Measurements from ENCODE around the gene LETM1. TPM values are rescaled to one million over a fixed set of nuclear protein-coding genes. Genes with fewer than 3 reads are reported as not detected.

LETM1 gene
- total and polyA plus RNA-seq, 5 experiments from 2014 or later, result 10.8 to 41.9 (median 12.9) TPM

DNA sequence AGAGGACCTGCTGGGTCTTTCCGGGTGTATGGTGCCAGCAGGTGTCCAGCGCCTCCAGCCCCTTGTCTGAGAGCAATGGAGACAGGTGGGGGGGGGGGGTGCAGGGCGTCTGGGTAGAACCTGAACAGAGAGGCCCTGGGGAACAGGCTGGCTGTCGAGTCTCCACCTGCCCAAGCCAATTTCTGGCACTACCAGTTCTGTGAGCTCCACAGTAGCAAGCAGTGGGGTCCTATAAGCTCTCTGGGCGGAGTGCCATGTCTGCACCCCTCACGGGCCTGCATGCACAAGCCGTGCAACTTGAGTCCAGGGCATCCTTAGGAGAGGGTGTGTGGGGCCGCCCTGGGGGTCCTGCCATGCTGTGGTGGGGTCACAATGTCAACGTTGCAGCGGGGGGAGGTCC lies 72.9 kb downstream of the LETM1 start:
- ATAC-seq (no peak), DNase-seq (no peak)
- no peak overlapping the region for H3K4me3 Mint-ChIP-seq
- H3K36me3 Mint-ChIP-seq, result no peaks in the 10 kb centered on the region
- H3K27me3 Mint-ChIP-seq, result no peaks in the 10 kb centered on the region
- POLR2A ChIA-PET, result no interaction called here
- H3K9me3 Mint-ChIP-seq, result no peaks in the 10 kb centered on the region
- peak overlapping the region in 1 of 10 donors; percentile 72 for H3K27ac Mint-ChIP-seq
- H3K4me1 Mint-ChIP-seq, result no peaks in the 10 kb centered on the region

DNA sequence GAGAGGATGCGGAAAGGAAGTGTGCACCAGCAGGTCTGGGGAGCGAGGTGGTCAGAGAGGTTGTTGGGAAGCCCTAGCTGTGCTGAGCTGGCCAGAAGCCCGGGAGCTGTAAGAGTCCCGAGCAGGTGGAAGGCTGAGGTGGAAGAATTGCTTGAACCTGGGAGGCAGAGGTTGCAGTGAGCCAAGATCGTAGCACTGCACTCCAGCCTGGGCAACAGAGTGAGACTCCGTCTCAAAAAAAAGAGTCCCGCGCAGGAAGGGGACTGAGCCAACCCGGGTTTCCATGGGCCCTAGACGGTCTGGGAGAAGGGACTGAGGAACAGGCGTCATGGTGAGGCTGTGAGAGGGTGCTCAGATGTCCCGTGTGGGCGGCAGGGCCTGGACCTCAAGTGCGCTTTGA lies 75.5 kb downstream of the LETM1 start:
- Mint-ChIP-seq H3K27me3 (no peaks in the 10 kb centered on the region), H3K4me3 (no peak overlapping the region), H3K4me1 (no peaks in the 10 kb centered on the region), H3K9me3 (no peaks in the 10 kb centered on the region), H3K27ac (peak overlapping the region in 1 of 10 donors; percentile 62), H3K36me3 (no peaks in the 10 kb centered on the region)
- POLR2A ChIA-PET, result no interaction called here
- no peak for ATAC-seq
- DNase-seq, result no peak

DNA sequence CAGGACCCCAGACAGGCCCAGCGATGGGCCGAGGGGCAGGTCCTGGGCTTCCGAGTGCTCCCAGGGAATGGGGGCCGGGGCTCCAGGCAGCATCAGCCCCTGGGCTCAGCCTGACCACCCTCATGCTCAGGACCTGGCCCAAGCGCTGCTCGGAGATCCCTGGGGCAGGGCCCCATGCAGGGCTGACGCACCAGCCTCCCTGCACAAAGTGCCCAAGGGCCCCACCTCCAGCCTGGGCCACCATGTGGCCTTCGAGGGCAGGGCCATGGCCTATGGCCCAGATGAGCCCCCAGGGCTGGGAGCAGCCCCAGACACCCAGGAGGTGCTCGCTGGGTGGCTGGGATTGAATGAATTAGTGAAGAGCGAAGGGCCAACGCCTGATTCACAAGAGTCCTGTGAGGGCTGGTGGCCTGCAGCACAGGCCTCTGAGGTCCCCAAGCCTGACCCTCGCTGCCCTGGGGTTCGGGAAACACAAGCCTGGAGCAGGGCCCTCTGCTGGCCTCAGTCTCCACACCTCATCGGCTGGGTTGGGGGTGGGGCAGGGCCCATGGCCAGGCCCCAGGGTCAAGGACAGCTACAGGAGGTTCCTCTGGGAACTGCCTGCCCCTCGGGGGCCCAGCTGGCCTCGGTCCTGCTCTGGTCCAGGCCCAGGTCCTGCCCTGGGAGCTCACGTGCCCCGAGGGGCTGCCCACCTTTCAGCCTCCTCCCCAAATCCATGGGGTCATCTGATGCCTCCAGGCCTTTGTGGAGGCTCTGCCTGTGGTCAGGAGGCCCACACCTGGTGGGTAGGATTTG lies 76.2 kb downstream of the LETM1 start:
- no peaks in the 10 kb centered on the region for H3K27me3 Mint-ChIP-seq
- H3K4me1 Mint-ChIP-seq, result no peaks in the 10 kb centered on the region
- H3K27ac Mint-ChIP-seq, result no peak overlapping the region
- H3K36me3 Mint-ChIP-seq, result no peaks in the 10 kb centered on the region
- DNase-seq, result no peak
- ATAC-seq, result no peak
- no peaks in the 10 kb centered on the region for H3K9me3 Mint-ChIP-seq
- no peak overlapping the region for H3K4me3 Mint-ChIP-seq
- POLR2A ChIA-PET, result no interaction called here

DNA sequence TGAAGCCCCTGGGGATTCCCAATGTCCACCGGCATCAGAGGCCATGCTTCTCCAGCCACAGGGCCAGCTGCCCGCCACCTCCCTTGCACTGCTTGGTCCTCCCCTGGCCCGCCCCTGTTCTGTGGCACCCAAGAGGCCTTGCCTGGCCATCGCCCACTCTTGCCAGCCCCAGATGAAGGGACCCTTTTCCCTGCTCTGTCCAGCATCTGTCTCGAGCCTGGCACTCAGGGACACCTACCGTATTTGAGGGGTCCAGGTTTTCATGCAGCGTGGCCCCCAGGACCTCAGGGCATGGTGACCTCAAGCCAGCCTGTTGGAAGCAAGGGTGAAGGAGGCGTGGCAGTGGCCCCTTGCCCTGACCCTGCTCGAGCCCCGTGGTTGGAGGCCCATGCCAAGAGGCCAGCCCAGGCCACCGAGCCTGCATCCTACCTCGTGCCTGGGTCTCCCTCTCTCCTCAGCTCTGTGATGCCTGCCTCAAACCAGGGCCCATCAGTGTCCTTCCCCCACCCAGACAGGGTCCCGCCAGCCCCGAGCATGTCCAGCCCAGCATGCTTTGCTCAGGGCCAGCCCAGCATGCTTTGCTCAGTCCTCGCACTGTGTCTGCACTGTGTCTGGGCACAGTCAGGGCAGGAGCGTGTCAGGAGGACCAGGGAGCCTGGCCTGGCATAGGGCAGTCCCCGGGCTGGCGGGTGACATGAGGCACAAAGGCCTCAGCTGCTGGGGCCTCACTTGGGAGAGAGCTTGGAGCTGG lies 77.1 kb downstream of the LETM1 start:
- Mint-ChIP-seq H3K4me3 (no peak overlapping the region), H3K36me3 (no peaks in the 10 kb centered on the region)

DNA sequence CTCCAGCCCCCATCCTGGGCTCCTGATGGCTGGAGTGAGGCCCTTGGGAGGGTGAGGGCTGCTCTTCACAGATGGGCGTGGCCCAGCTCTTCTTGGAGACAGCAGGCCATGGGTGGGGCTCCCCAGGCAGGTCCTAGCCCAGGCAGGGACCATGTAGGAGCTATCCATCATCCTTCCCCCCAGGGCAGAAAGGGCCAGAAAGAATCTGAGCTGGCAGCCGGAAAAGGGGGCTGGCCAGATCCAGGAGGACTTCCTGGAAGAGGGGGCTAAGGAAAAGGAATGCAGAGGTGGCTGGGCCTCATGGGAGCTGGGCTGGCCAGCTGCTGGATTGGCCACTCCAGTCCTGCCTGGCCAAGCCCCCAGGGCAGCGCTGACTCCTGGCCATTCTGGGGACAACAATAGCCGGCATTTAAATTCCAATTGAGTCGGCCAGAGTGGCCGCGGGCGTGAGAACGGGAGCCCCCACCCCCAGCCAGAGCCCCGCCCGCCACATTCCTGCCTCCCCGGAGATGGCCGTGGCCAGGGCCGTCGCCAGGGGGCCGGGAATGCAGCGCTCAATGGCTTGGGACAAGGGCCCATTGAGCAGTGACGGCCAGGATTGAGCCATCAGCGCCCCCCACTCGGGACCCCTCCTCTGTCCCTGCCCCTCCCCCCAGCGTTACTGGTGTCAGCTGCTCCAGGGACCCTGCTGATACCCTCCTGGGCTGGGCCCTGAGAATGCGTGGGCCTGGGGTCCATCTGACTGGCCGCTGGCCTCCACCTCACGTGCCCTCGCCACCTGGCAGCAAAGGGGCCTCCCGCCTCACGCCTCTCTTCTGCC lies 77.9 kb downstream of the LETM1 start:
- no peak overlapping the region for H3K27ac Mint-ChIP-seq
- H3K4me3 Mint-ChIP-seq, result no peak overlapping the region
- POLR2A ChIA-PET, result no interaction called here
- no peaks in the 10 kb centered on the region for H3K27me3 Mint-ChIP-seq
- DNase-seq (no peak), ATAC-seq (no peak)
- no peaks in the 10 kb centered on the region for H3K36me3 Mint-ChIP-seq
- no peaks in the 10 kb centered on the region for H3K9me3 Mint-ChIP-seq
- no peaks in the 10 kb centered on the region for H3K4me1 Mint-ChIP-seq

More for the DNA sequence above, 77.1 kb downstream of the LETM1 start:
- POLR2A ChIA-PET, result no interaction called here
- no peaks in the 10 kb centered on the region for H3K27me3 Mint-ChIP-seq
- H3K4me1 Mint-ChIP-seq, result no peaks in the 10 kb centered on the region
- H3K27ac Mint-ChIP-seq, result no peak overlapping the region
- DNase-seq (no peak), ATAC-seq (no peak)
- H3K9me3 Mint-ChIP-seq, result no peaks in the 10 kb centered on the region

DNA sequence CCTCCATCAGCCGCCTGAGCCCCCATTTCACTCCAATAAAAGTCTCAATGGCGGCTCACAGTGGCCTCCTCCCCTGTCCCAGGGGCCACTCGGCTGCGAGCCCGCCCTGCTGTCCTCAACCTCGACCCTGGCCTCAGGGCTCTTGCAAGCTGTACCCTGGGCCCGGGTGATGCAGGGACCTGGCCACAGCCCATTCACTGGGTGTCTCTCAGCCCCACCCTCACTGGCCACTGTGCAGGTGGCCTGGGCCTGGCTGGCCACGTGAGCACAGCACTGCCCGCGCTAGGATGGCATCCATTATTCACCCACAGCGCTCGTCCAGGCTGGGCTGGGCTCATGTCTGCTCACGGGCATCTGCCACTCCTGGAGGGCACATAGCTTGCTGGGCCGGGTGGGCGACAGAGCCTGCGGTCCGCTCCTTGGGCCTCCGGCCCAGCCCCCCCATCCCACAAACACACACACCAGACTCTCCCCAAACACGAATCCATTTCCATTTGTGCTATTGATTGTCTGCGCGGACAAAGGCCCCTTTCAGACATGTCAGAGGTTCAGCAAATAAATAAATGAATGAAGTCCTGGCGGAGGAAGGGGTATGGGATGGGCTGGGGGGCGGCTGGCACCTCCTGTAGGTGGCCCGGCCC lies 79.3 kb downstream of the LETM1 start:
- POLR2A ChIA-PET, result no interaction called here

DNA sequence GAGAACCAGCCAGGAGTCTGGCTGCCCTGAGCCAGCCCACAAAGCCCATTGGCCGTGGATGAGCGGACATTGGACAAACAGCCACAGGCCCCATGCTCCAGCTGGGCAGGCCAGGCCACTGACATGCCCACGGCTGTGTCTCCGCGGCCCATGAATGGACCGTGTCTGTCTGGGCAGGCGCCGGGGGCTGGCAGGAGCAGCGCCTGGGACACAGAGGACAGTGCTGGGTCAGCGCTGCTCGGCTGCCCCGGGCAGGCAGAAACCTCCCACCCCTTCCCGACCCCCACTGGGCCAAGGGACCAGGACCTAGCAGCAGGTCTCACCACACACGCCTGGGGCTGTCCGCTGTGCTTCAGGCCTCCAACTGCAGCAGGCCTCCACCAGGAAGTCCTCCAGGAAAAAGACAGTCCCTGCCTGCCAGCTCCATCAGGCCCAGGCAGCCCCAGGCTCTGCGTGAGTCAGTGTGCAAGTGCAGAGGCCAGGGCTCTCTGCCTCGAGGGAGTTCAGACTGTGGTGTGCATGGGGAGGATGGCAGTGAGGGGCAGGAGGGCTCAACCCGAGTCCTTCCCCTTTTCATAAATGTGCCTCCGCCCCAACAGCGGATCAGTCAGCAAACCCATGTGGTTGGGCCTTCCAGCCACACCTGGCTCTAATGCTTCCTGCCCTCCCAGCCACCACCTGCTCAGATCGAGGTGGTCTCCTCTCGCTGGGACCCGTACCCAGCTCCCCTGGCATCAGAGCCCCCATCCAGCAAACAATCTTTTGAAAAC lies 80.0 kb downstream of the LETM1 start:
- ATAC-seq (no peak), DNase-seq (no peak)
- H3K27me3 Mint-ChIP-seq, result no peaks in the 10 kb centered on the region
- no peak overlapping the region for H3K27ac Mint-ChIP-seq
- no peaks in the 10 kb centered on the region for H3K36me3 Mint-ChIP-seq
- H3K4me1 Mint-ChIP-seq, result peaks cover 0 to 6% (median 2%) of the 10 kb centered on the region in 4 donors
- no peak overlapping the region for H3K4me3 Mint-ChIP-seq
- POLR2A ChIA-PET, result no interaction called here
- H3K9me3 Mint-ChIP-seq, result no peaks in the 10 kb centered on the region

More for the DNA sequence above, 79.3 kb downstream of the LETM1 start:
- ATAC-seq, result no peak
- Mint-ChIP-seq H3K9me3 (no peaks in the 10 kb centered on the region), H3K4me3 (no peak overlapping the region), H3K4me1 (peaks cover 0 to 5% (median 2%) of the 10 kb centered on the region in 4 donors), H3K27me3 (no peaks in the 10 kb centered on the region), H3K36me3 (no peaks in the 10 kb centered on the region), H3K27ac (no peak overlapping the region)
- DNase-seq, result no peak

DNA sequence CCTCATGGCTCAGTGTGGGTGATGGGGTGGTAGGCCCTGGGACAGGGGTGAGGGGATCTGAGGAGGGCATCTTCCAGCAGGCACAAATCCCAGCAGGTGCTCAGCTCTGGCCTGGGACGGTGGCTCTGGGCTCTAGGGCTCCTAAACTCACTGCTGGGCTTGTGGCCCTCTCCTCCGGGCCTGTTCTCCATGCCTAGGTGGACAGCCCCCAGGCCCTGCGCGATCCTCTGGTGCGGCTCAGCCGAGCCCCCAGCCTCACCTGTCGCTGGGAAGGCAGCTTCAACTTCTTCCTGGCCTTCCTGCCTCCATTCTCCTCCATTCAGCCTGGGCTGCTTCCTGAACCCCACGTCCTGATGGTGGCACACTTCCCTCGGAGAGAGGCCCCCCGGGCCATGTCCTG lies 82.2 kb downstream of the LETM1 start:
- ATAC-seq, result no peak
- Mint-ChIP-seq H3K27ac (no peak overlapping the region), H3K36me3 (no peaks in the 10 kb centered on the region), H3K9me3 (no peaks in the 10 kb centered on the region), H3K4me3 (no peak overlapping the region), H3K27me3 (peaks cover 0 to 2% (median under 1%) of the 10 kb centered on the region in 5 donors), H3K4me1 (peaks cover 0 to 6% (median 2%) of the 10 kb centered on the region in 4 donors)
- POLR2A ChIA-PET, result no interaction called here
- no peak for DNase-seq

DNA sequence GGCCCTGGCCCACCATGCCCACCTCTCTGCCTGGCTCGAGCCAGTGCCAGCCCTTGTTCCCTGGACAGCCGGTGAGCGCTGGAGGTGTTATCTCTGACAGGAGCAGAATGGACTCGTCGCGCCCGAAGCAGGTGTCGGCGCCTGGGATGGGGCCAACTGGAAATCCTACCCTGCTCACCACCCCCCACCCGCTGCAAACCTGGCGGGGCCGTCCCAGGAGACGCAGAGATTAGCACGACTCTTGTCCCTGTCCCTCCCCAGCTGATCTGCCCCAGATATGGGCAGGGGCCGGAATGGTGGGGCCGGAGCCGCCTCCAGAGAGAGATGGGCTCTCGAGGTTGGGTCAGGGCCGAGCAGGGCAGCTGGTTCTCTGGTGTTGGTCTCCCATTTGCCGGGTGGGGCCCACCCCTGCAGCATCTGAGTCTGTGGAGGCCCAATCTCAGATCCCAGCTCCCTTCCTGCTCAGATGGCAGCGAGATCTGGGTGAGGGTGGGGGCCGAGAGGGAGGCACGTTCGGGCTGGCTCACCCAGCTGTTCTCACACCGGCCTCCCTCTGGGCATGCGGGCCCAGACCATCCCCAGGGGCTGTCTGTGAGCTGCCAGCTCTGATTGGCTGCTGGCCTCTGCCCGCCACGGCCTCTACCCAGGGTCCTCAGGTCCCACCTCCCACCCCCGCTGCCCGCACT lies 83.0 kb downstream of the LETM1 start:
- no peak for DNase-seq
- H3K27ac Mint-ChIP-seq, result no peak overlapping the region
- H3K4me3 Mint-ChIP-seq, result no peak overlapping the region
- POLR2A ChIA-PET, result no interaction called here
- H3K9me3 Mint-ChIP-seq, result no peaks in the 10 kb centered on the region
- H3K27me3 Mint-ChIP-seq, result peaks cover 1 to 10% (median 4%) of the 10 kb centered on the region in 5 donors
- peaks cover 2 to 14% (median 5%) of the 10 kb centered on the region in 4 donors for H3K4me1 Mint-ChIP-seq
- ATAC-seq, result no peak
- H3K36me3 Mint-ChIP-seq, result no peaks in the 10 kb centered on the region

DNA sequence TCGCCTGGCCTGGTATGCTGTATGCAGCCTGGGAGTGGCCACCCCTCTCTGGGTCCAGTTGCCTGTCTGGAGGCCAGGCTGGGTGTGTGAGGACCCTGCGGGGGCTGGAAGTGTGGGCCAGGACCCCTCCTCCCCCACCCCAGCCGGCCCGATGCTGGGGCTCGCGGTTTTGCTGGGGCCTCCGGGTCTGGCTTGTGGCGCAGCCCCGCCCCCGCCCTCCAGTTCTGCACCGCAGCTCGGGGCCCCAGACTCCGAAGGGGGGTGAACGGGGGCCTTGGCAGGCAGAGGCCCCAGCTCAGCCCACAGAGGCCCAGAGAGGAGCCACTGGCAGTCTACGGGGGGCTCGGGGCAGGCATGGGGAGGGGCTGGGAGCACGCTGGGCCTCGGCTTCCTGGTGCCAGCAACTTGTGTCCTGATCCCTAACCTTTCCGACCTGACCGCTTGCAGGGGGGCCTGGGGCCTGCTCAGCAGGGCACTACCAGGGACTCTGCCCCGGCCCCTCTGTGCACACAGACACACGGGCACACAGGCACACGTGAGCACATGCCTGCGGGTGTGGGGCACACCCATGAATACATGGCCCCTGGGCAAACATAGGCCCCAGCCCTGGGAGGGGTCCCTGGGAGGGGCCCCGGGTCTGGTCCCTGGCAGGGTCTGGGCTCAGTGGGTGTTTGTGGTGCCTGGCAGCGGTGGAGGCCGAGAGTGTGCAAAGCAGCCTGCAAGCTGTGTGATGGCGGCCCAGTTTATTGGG lies 84.2 kb downstream of the LETM1 start:
- H3K4me3 Mint-ChIP-seq, result peak overlapping the region in 3 of 10 donors; percentile 34 to 55 (median 43)
- H3K9me3 Mint-ChIP-seq, result no peaks in the 10 kb centered on the region
- POLR2A ChIA-PET, result no interaction called here
- DNase-seq (peak in 1 of 10 donors; percentile 19), ATAC-seq (peak; percentile 58 to 71)
- H3K27ac Mint-ChIP-seq, result no peak overlapping the region
- H3K4me1 Mint-ChIP-seq, result peaks cover 2 to 17% (median 6%) of the 10 kb centered on the region in 4 donors
- no peaks in the 10 kb centered on the region for H3K36me3 Mint-ChIP-seq
- peaks cover 1 to 12% (median 4%) of the 10 kb centered on the region in 5 donors for H3K27me3 Mint-ChIP-seq

DNA sequence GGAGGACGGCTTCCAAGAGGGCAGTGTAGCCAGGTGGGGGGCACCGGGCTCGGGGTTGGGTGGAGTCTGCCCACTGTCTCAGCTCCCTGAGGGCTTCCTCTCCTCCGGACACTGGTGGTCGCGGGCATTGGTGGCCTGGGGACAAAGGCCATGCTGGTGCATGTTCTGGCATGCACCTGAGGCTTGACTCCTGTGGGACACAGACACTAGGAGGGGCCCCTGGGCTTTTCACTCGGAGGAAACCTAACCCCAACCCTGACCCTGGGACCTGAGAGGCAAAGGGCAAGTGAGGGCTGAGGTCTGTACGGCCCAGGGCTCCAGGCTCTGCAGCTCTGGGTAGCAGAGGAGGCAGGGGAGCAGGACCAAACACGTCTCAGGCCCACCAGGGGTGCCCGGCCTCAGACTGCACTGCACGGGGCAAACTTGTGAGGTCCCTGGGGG lies 85.1 kb downstream of the LETM1 start:
- Mint-ChIP-seq H3K27ac (no peak overlapping the region), H3K27me3 (peaks cover 1 to 12% (median 4%) of the 10 kb centered on the region in 5 donors), H3K9me3 (no peaks in the 10 kb centered on the region), H3K4me3 (no peak overlapping the region), H3K4me1 (peaks cover 2 to 17% (median 6%) of the 10 kb centered on the region in 4 donors), H3K36me3 (no peaks in the 10 kb centered on the region)
- POLR2A ChIA-PET, result no interaction called here
- ATAC-seq (no peak), DNase-seq (no peak)
